H1 (cell line): ENCODE measurements around the gene SYNJ1. TPM values are rescaled to one million over a fixed set of nuclear protein-coding genes. Genes with fewer than 3 reads are reported as not detected.

Source experiments
- CBX8 ChIP-seq: fragments of 300-800, 300-1000 bp; sonication (generic); IDR thresholded peaks from 2 replicates; pipeline ENCODE4 v1.7.1; 2016; ENCODE audit warnings: low read depth, low read length, borderline replicate concordance
- FOSL1 ChIP-seq: IDR thresholded peaks from 2 replicates; pipeline ENCODE4 v1.6.1; 2011; ENCODE audit warnings: mild to moderate bottlenecking, low read depth, low read length, moderate library complexity; ENCODE audit not compliant: insufficient read depth
- HDAC2 ChIP-seq, 2 experiments: fragments of 300-600 bp in 1 of 2; sonication (generic) in 1 of 2; IDR thresholded peaks; 2 replicates each; pipeline ENCODE4 v1.6.1; 2011 to 2012; ENCODE audit warnings: low read depth in 2 of 2, low read length in 2 of 2, mild to moderate bottlenecking in 2 of 2, moderate library complexity in 2 of 2, borderline replicate concordance in 1 of 2, inconsistent platforms in 1 of 2
- RAD21 ChIP-seq, 2 experiments: IDR thresholded peaks in 1 of 2; conservative IDR thresholded peaks in 1 of 2; 2 replicates each; pipeline ENCODE4 v1.6.1; 2011; ENCODE audit warnings: low read depth in 2 of 2, low read length in 2 of 2, improper control_type of control experiment in 1 of 2, inconsistent platforms in 1 of 2, mild to moderate bottlenecking in 1 of 2, moderate library complexity in 1 of 2
- TBP ChIP-seq: IDR thresholded peaks from 2 replicates; pipeline ENCODE4 v1.6.1; 2011; ENCODE audit warnings: low read depth, low read length, improper control_type of control experiment
- polyA plus RNA-seq, 7 experiments: library from polyadenylated mRNA; depleted of rRNA in 3 of 7; stranded (reverse) in 5 of 7; unstranded in 2 of 7; fragments of >200 nt in 5 of 7; fragments of 200-250 nt in 2 of 7; gene quantifications; 1 replicate in 5 of 7; 2 replicates in 1 of 7; 4 replicates in 1 of 7; pipeline versions ENCODE4 v1.2.1 to v1.2.3, GENCODE V29; 2011 to 2013; ENCODE audit warnings: missing spikeins in 2 of 7, mixed read lengths in 2 of 7
- total RNA-seq: library from RNA; stranded (reverse); fragmentation: NEBNext Ultra II Directional; extraction: Animal tissue kit (Norgen Biotek cat#: 25700); gene quantifications from 2 replicates; pipeline ENCODE4 v1.2.1, GENCODE V29; 2021
- TF ChIP-seq, protein P1 (sequence below), 3 experiments: IDR thresholded peaks; 1 replicate in 2 of 3; 2 replicates in 1 of 3; pipeline versions ENCODE4 v1.5.1 to v1.6.1; 2011; ENCODE audit warnings: low read length in 3 of 3, mild to moderate bottlenecking in 3 of 3, inconsistent platforms in 2 of 3, low read depth in 1 of 3, moderate library complexity in 1 of 3; ENCODE audit not compliant: insufficient read depth in 1 of 3; ENCODE audit errors: control extremely low read depth in 1 of 3

SYNJ1 gene
- total and polyA plus RNA-seq, 2 of the 8 experiments (the other 6 are each of a cell fraction or from before 2014, with no cell fraction given): 1.3 to 4.3 TPM

DNA sequence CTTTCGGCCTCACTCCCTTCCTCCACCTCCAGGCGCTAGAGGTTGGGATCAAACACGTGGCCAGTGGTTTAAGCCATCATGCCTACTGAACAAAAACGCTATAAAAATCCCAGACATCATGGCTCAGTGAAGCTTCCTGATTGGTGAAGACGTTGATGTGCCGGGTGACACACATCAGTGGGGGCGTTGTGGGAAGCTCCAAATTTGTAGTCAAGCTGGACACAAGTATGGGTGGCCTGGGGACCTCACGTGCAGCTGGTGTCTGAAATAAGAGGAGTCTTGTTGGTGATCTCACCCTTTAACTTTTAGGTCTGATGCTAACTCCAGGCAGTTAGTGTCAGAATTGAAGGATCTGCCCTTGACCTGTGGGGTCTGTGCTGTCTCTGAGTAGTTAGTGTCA is 122.3 kb downstream of the SYNJ1 start (continued):
- TF ChIP-seq FOSL1 (no peak), CBX8 (no peak), HDAC2 (IDR thresholded peaks at IDR 0.05; ENCODE audit: borderline replicate concordance in 1 of 2, low read depth in 2 of 2, low read length in 2 of 2) (no peak), RAD21 (IDR thresholded peaks at IDR 0.05 in 1 of 2, conservative IDR thresholded peaks at IDR 0.05 in 1 of 2; ENCODE audit: low read depth in 2 of 2, low read length in 2 of 2) (no peak), TBP (no peak)
- TF ChIP-seq, protein P1, sequence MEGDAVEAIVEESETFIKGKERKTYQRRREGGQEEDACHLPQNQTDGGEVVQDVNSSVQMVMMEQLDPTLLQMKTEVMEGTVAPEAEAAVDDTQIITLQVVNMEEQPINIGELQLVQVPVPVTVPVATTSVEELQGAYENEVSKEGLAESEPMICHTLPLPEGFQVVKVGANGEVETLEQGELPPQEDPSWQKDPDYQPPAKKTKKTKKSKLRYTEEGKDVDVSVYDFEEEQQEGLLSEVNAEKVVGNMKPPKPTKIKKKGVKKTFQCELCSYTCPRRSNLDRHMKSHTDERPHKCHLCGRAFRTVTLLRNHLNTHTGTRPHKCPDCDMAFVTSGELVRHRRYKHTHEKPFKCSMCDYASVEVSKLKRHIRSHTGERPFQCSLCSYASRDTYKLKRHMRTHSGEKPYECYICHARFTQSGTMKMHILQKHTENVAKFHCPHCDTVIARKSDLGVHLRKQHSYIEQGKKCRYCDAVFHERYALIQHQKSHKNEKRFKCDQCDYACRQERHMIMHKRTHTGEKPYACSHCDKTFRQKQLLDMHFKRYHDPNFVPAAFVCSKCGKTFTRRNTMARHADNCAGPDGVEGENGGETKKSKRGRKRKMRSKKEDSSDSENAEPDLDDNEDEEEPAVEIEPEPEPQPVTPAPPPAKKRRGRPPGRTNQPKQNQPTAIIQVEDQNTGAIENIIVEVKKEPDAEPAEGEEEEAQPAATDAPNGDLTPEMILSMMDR (IDR thresholded peaks at IDR 0.05; ENCODE audit: control extremely low read depth in 1 of 3, insufficient read depth in 1 of 3, low read depth in 1 of 3, low read length in 3 of 3): no peak
- TF ChIP-seq, all 59 proteins: peak for 0
